GM12873 (cell line): ENCODE results near the gene BCAM.

Experiments
- TF ChIP-seq, protein P1 (sequence below): IDR thresholded peaks from 2 replicates; pipeline ENCODE4 v1.5.1; 2012; ENCODE audit warnings: low read depth, mild to moderate bottlenecking, moderate library complexity, low read length, control low read depth; ENCODE audit not compliant: insufficient read depth; ENCODE audit errors: missing control alignments

Gene BCAM

DNA sequence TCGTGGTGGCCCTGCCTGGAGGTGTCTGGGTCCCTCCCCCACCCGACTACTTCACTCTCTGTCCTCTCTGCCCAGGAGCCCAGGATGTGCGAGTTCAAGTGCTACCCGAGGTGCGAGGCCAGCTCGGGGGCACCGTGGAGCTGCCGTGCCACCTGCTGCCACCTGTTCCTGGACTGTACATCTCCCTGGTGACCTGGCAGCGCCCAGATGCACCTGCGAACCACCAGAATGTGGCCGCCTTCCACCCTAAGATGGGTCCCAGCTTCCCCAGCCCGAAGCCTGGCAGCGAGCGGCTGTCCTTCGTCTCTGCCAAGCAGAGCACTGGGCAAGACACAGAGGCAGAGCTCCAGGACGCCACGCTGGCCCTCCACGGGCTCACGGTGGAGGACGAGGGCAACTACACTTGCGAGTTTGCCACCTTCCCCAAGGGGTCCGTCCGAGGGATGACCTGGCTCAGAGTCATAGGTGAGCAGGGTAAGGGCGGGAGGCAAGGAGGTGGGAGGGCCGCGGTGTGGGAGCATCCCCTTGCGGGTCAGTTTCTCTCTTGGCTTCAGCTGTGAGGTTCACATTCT is 56.4 kb downstream of the BCAM start:
- TF ChIP-seq, protein P1, sequence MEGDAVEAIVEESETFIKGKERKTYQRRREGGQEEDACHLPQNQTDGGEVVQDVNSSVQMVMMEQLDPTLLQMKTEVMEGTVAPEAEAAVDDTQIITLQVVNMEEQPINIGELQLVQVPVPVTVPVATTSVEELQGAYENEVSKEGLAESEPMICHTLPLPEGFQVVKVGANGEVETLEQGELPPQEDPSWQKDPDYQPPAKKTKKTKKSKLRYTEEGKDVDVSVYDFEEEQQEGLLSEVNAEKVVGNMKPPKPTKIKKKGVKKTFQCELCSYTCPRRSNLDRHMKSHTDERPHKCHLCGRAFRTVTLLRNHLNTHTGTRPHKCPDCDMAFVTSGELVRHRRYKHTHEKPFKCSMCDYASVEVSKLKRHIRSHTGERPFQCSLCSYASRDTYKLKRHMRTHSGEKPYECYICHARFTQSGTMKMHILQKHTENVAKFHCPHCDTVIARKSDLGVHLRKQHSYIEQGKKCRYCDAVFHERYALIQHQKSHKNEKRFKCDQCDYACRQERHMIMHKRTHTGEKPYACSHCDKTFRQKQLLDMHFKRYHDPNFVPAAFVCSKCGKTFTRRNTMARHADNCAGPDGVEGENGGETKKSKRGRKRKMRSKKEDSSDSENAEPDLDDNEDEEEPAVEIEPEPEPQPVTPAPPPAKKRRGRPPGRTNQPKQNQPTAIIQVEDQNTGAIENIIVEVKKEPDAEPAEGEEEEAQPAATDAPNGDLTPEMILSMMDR = no peak

DNA sequence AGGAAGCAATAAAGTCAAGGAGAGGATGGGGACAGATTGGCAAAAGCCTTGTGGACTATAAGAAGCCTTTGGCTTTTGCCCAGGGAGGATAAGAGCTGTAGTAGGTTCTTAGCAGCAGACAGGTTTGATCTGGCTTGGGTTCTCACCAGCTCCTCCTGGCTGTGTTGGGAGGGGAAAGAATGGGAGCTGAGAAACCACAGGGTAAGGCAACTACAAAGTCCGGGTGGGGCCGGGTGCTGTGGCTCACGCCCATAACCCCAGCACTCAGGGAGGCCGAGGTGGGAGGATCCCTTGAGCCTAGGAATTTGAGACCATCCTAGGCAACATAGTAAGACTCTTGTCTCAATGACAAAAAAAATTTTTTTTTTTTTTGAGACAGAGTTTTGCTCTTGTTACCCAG is 57.8 kb downstream of the BCAM start:
- TF ChIP-seq, protein P1 = no peak

DNA sequence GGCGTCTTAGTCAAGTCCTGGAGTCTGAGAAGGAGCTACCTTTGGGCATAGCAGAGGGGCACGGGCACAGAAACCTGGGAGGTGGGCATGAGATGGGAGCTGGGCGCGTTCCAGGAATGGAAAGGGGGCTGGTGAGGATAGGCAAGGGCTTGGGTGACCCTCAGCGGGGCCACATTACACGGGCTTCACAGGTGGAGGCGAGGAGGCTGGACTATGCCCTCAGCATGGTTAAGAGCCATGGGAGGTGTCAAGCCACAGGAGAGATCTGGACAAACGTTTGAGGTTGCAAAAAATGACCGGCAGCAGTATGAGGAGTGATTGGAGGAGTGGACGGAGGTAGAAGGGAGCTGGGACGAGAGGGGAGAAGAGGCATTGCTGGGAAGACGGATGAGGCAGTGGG is 58.7 kb downstream of the BCAM start:
- TF ChIP-seq, protein P1 = no peak

DNA sequence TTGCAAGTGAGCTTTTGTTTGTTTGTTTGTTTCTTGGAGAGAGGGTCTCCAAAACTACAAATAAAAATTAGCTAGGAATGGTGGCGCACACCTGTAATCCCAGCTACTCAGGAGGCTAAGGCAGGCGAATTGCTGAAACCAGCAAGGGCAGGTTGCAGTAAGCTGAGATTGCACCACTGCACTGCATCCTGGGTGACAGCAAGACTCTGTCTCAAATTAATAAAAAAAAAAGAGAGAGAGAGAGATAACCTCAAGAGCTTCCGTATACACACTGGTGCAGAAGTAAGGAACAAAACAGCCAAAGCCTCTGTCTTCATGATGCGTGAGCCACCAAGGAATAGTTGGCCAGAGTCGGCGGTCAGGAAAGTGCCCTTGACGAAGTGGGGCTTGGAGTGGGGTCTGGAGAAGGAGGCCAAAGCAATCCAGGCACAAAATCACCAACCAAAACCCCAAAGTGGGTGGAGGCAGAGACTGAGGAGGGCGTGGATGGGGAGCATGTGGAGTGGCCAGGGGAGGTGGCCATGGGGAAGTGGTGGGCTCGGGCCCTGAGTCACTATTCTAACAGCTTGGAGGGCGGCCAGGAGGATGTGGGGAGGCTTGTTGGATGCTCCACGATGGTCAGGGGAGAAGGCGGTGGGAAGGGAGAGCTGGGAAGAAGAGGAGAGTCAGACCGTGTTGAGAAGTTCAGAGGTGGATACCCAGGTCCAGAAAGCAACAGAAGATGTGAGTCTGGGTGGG is 61.0 kb downstream of the BCAM start:
- TF ChIP-seq, protein P1 = no peak
